PC-9 (cell line): ENCODE results near the gene DOCK1. TPM values are rescaled to one million over a fixed set of nuclear protein-coding genes. Genes with fewer than 3 reads are reported as not detected.

Experiments
- BruUV-seq: library from RNA; stranded (reverse); fragments of 400-500 nt; replicated peaks from 2 replicates; lab custom pipeline; 2021; lab: Mats Ljungman, UMichigan
- CTCF ChIA-PET: fragments of 300-600 bp; sonication (Branson Sonifier 250); formaldehyde crosslinking; loops from one replicate; lab custom pipeline; 2022; ENCODE audit warnings: antibody characterized with exemption; lab: Charles Lee
- POLR2A ChIA-PET: fragments of 300-600 bp; sonication (Branson Sonifier 250); formaldehyde crosslinking; loops from one replicate; lab custom pipeline; 2022; ENCODE audit warnings: antibody characterized with exemption; ENCODE audit not compliant: unreplicated experiment; lab: Charles Lee
- DNase-seq, 2 experiments: peaks; one replicate each; pipeline versions ENCODE4 v3.0.0 to v3.0.0-alpha.2; 2015 to 2022; ENCODE audit warnings: mixed read lengths in 1 of 2
- H2AFZ ChIP-seq: fragments of 200-600 bp; sonication (generic); 2 replicates; pipeline ENCODE4 v1.8.1; 2017; ENCODE audit warnings: antibody characterized with exemption
- H3F3A ChIP-seq: fragments of 200-600 bp; sonication (generic); 2 replicates; pipeline ENCODE4 v1.8.1; 2017; ENCODE audit warnings: antibody characterized with exemption, mild to moderate bottlenecking, low read depth; ENCODE audit not compliant: insufficient read depth
- H3K27ac ChIP-seq: fragments of 200-600 bp; sonication (generic); 2 replicates; pipeline ENCODE4 v1.6.1; 2016; ENCODE audit warnings: mixed run types
- H3K27me3 ChIP-seq: fragments of 200-600 bp; sonication (generic); 2 replicates; pipeline ENCODE4 v1.6.1; 2016; ENCODE audit warnings: low read depth, mixed run types; ENCODE audit not compliant: insufficient read depth
- H3K36me3 ChIP-seq: fragments of 200-600 bp; sonication (generic); 2 replicates; pipeline ENCODE4 v1.6.1; 2016; ENCODE audit warnings: low read depth, mixed run types
- H3K4me1 ChIP-seq: fragments of 200-600 bp; sonication (generic); replicated peaks from 2 replicates; pipeline ENCODE4 v1.6.1; 2016; ENCODE audit warnings: mixed run types; ENCODE audit not compliant: insufficient read depth
- H3K4me2 ChIP-seq: fragments of 200-600 bp; sonication (generic); 2 replicates; pipeline ENCODE4 v1.6.1; 2017; ENCODE audit warnings: mixed run types
- H3K4me3 ChIP-seq: fragments of 200-600 bp; sonication (generic); 2 replicates; pipeline ENCODE4 v1.6.1; 2016; ENCODE audit warnings: mixed run types
- H3K79me2 ChIP-seq: fragments of 200-600 bp; sonication (generic); 2 replicates; pipeline ENCODE4 v1.6.1; 2017; ENCODE audit warnings: low read depth, mixed run types
- H3K9me2 ChIP-seq: fragments of 200-600 bp; sonication (generic); 2 replicates; pipeline ENCODE4 v1.8.1; 2017; ENCODE audit warnings: mild to moderate bottlenecking; ENCODE audit not compliant: insufficient read depth
- H3K9me3 ChIP-seq: fragments of 200-600 bp; sonication (generic); 2 replicates; pipeline ENCODE4 v1.8.1; 2016; ENCODE audit warnings: low read depth; ENCODE audit not compliant: insufficient read depth
- H4K20me1 ChIP-seq: fragments of 200-600 bp; sonication (generic); 2 replicates; pipeline ENCODE4 v1.8.1; 2017; ENCODE audit not compliant: insufficient read depth
- CTCF ChIP-seq: fragments of 200-600 bp; sonication (generic); conservative IDR thresholded peaks from 2 replicates; pipeline ENCODE4 v1.6.1; 2017; ENCODE audit warnings: mixed run types, antibody characterized with exemption, mild to moderate bottlenecking, moderate library complexity
- EZH2 ChIP-seq: fragments of 200-600 bp; sonication (generic); IDR thresholded peaks from 2 replicates; pipeline ENCODE4 v1.8.0; 2017; ENCODE audit warnings: antibody characterized with exemption, low read depth
- intact Hi-C: fragments of 100-400 bp; cut with micrococcal nuclease; formaldehyde crosslinking; loops from one replicate; pipeline ENCODE4 v1.10.0; 2022; ENCODE audit not compliant: unreplicated experiment
- total RNA-seq: library from RNA; stranded (reverse); gene quantifications from 2 replicates; pipeline ENCODE4 v1.2.3, GENCODE V29; 2021

Gene DOCK1
- total RNA-seq, 1 experiment from 2014 or later = 24.8 TPM

GRCh38 chr10:127485153-127485857 lies 580.1 kb downstream of the DOCK1 start:
- ChIA-PET POLR2A (no interaction called here), CTCF (no interaction called here)
- peaks cover 48% of the 10 kb centered on the region for H3K27me3 ChIP-seq
- H2AFZ ChIP-seq = no peak overlapping the region
- no peaks in the 10 kb centered on the region for H3K4me1 ChIP-seq
- no peaks in the 10 kb centered on the region for H3K79me2 ChIP-seq
- no peak overlapping the region for H3K4me3 ChIP-seq
- no peaks in the 10 kb centered on the region for H3K9me3 ChIP-seq
- no peaks in the 10 kb centered on the region for H3K36me3 ChIP-seq
- no TSS peak for BruUV-seq
- TF ChIP-seq CTCF = no peak
- TF ChIP-seq EZH2 = no peak
- no peak overlapping the region for H3K4me2 ChIP-seq
- no peaks in the 10 kb centered on the region for H4K20me1 ChIP-seq
- no peak overlapping the region for H3K27ac ChIP-seq
- H3F3A ChIP-seq = no peaks in the 10 kb centered on the region
- intact Hi-C loops = no loop called here
- no peaks in the 10 kb centered on the region for H3K9me2 ChIP-seq
- no peak for DNase-seq

- Histone ChIP-seq H3K9me3 (no peaks in the 10 kb centered on the region), H3K79me2 (no peaks in the 10 kb centered on the region), H3F3A (no peaks in the 10 kb centered on the region), H4K20me1 (no peaks in the 10 kb centered on the region), H3K27me3 (peaks cover 47% of the 10 kb centered on the region), H2AFZ (no peak overlapping the region), H3K27ac (no peak overlapping the region), H3K36me3 (no peaks in the 10 kb centered on the region), H3K4me2 (no peak overlapping the region), H3K9me2 (no peaks in the 10 kb centered on the region), H3K4me1 (no peaks in the 10 kb centered on the region), H3K4me3 (no peak overlapping the region)
- CTCF ChIA-PET = no interaction called here
- DNase-seq = no peak
- BruUV-seq = no TSS peak
- POLR2A ChIA-PET = no interaction called here
- no peak for TF ChIP-seq EZH2
- TF ChIP-seq CTCF = no peak
- intact Hi-C loops = no loop called here
Measured at GRCh38 chr10:127486355-127486754, 581.1 kb downstream of the DOCK1 start.

- Histone ChIP-seq H4K20me1 (no peaks in the 10 kb centered on the region), H3K27ac (no peak overlapping the region), H3K4me3 (no peak overlapping the region), H3F3A (no peaks in the 10 kb centered on the region), H3K9me3 (no peaks in the 10 kb centered on the region), H3K4me1 (no peaks in the 10 kb centered on the region), H3K27me3 (peaks cover 73% of the 10 kb centered on the region), H3K4me2 (no peak overlapping the region), H3K79me2 (no peaks in the 10 kb centered on the region), H3K36me3 (no peaks in the 10 kb centered on the region), H2AFZ (no peak overlapping the region), H3K9me2 (no peaks in the 10 kb centered on the region)
- POLR2A ChIA-PET = no interaction called here
- TF ChIP-seq CTCF = no peak; the same call in 1 of the 2 replicates
- TF ChIP-seq EZH2 = no peak
- CTCF ChIA-PET = no interaction called here
- BruUV-seq = no TSS peak
- DNase-seq = no peak
- intact Hi-C loops = no loop called here
Measured at GRCh38 chr10:127492607-127493250, 587.5 kb downstream of the DOCK1 start.
